A673 (cell line): Measurements from ENCODE around the gene SPARCL1.

Source experiments
- EZH2 ChIP-seq: fragments of 200-600 bp; sonication (generic); IDR thresholded peaks from 2 replicates; pipeline ENCODE4 v1.6.1; 2017; ENCODE audit warnings: borderline replicate concordance, low read depth, mild to moderate bottlenecking, mixed read lengths, antibody characterized with exemption, low read length; ENCODE audit not compliant: poor library complexity, severe bottlenecking
- TF ChIP-seq, protein P1 (sequence below): fragments of 300-800, 200-600 bp; sonication (generic); conservative IDR thresholded peaks from 2 replicates; pipeline ENCODE4 v1.5.1; 2017; ENCODE audit warnings: low read depth, mild to moderate bottlenecking, antibody characterized with exemption, low read length, moderate library complexity, mixed read lengths

GRCh38 chr4:87491436-87491835 is 37.7 kb downstream of the SPARCL1 start:
- TF ChIP-seq, protein P1, sequence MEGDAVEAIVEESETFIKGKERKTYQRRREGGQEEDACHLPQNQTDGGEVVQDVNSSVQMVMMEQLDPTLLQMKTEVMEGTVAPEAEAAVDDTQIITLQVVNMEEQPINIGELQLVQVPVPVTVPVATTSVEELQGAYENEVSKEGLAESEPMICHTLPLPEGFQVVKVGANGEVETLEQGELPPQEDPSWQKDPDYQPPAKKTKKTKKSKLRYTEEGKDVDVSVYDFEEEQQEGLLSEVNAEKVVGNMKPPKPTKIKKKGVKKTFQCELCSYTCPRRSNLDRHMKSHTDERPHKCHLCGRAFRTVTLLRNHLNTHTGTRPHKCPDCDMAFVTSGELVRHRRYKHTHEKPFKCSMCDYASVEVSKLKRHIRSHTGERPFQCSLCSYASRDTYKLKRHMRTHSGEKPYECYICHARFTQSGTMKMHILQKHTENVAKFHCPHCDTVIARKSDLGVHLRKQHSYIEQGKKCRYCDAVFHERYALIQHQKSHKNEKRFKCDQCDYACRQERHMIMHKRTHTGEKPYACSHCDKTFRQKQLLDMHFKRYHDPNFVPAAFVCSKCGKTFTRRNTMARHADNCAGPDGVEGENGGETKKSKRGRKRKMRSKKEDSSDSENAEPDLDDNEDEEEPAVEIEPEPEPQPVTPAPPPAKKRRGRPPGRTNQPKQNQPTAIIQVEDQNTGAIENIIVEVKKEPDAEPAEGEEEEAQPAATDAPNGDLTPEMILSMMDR: no peak
- TF ChIP-seq EZH2: no peak
